ENCODE measurements around the gene C16orf90.

C16orf90 gene

GRCh38 chr16:3461151-3461550 lies 34.1 kb downstream of the C16orf90 start:
- DNase-seq, result no peak

GRCh38 chr16:3460585-3460984 lies 34.7 kb downstream of the C16orf90 start:
- no peak for DNase-seq

DNA sequence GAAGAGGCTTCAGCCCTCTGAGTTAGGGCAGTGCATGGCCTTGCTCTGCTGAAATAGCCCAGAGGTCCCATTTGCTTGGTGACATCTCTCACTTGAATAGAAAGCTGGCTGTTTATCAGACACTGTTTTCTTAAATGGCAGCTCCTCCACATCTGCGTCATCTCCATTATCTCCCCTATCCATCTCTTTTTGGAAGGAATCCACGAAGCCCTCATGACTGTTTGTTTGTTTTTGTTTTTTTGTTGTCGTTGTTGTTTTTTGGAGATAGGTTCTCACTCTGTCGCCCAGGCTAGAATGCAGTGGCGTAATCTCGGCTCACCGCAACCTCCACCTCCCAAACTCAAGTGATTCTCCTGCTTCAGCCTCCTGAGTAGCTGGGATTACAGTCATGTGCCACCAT lies 35.2 kb downstream of the C16orf90 start:
- DNase-seq, result no peak

DNA sequence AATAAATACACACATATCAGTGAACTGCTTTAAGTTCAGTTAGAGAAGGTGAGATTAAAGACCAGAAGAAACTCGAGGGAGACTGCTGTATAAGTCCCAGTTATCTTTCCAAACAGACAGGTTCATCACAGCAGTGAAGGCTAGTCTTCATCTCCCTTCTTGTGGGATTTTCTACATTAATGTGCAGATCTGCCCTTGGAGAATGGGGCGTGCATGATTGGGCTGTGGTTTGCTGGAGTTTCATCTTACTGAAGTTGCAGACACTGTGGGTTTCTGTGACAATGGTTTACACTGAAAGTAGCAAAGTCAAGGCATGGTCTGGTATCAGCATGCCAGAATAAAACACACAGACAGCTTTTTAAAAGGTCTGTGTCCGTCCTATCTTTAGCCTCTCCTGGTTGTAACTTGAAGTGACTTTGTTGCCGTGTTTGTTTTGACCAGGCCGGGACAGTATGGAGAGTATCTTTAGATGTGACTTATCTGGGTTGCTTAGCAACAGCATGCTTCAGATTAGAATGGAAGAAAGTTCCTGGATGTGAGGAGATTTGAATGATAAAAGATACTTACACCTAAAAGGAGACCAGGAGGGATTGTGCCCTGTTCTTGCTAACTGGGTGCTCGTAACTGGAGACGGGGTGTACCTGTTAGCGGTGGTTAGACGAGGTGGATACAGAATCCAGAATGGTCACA lies 35.7 kb downstream of the C16orf90 start:
- no peak for DNase-seq

DNA sequence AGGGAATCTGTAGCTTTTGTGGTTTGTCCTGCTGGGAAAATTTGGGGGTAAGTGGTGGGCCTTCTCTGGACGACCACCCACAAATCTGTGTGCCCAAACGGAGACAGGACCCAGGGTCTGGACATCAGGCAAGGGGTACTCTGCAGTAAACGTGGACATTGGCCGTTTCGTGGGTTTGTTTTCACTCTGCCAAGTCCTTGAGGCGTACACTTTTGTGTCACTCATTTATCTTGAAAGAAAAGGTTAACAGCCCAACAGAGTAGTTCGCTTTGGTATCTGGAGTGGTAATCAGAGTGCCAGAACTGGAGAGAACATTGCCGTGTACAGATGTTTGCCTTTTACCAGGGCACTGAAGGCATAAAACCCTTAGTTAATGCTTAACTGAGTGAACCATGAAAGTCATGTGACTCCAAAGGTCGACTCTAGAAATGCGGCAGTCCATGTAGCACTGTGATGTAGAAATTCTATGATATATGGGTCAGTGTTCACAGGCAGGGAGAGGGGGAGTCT lies 36.4 kb downstream of the C16orf90 start:
- DNase-seq, result no peak

DNA sequence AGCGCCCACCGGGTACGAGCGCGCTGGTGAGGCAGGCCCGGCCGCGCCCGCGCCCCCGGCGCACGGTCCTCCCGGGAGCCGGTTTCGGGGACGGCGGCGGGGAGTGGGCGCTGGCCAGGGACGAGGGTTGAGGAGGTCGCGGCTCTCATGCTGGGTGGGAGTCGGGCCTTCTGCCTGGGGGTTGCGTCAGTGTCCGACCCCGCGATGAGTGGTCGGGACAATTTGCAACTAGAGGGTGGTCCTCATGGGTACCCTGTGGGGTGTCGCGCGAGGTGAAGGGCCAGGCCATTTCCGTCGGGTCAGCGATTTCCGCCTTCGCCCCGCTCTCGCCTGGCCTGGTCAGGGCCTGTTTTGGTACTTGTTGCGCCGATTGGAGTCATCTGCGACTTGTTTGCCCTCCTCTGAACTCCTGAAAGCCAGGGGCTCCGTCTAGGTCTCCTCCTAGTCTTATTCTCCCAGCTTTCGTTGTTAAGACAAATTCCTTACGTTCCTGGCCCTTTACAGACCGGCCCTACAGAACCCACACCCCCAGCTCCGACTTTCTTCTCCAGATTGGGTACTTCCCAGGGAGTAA lies 36.9 kb downstream of the C16orf90 start:
- DNase-seq, result no peak

- DNase-seq, result peak; percentile 83
These were observed 37.6 kb downstream of the C16orf90 start for GRCh38 chr16:3457434-3458252.

DNA sequence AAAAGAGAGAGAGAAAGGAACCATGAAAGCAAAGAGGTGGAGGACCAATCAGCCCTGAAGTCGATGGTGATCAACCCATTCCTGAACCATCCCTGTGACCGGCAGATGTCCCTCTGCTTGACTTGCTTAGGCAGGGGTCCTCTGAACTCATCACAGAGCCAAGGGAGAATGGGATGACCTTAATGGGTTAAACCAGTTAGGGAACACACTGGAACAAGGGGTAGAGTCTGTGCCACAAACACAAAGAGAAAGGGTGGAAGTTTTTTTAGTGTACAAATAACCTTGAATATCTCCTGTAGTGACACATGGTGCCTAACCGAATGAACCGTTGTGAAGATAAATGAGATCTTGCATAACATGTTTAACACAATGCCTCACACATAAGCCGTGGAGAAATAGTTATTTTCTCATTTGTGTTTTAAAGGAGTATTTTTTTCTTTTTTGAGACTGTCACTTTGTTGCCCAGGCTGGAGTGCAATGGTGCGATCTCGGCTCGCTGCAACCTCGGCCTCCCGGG lies 40.6 kb downstream of the C16orf90 start:
- no peak for DNase-seq

DNA sequence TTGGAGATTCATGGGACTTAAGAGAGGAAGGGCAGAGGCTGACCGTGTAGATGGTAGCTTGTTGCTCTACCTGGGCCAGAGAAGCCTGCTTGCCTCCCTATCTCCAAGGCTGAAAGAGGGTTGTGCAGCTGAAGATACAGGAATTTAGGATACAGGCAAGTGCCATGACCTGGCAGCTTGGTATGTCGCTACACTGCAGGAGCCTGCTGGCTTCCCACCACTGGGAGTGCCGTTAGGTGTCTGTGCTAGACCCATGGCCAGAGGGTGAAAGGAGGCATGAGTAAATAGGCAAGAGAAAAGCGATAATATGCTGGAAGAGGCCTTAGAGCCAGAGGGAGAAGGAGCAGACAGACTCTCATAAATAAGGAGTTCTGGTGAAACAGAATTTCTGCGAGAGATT lies 41.2 kb downstream of the C16orf90 start:
- no peak for DNase-seq

- DNase-seq, result peak; percentile 25
These were observed 51.3 kb downstream of the C16orf90 start for GRCh38 chr16:3444032-3444388.

All from stimulated activated naive CD4-positive, alpha-beta T cell treated with Interleukin-2 at 50 U/mL for 16 hours (primary cell).